Measurements from ENCODE around the gene PHF8. TPM values are rescaled to one million over a fixed set of nuclear protein-coding genes. Genes with fewer than 3 reads are reported as not detected.

PHF8 gene
- 10 to 100 TPM; 19.2 to 27.7 TPM for total RNA-seq

DNA sequence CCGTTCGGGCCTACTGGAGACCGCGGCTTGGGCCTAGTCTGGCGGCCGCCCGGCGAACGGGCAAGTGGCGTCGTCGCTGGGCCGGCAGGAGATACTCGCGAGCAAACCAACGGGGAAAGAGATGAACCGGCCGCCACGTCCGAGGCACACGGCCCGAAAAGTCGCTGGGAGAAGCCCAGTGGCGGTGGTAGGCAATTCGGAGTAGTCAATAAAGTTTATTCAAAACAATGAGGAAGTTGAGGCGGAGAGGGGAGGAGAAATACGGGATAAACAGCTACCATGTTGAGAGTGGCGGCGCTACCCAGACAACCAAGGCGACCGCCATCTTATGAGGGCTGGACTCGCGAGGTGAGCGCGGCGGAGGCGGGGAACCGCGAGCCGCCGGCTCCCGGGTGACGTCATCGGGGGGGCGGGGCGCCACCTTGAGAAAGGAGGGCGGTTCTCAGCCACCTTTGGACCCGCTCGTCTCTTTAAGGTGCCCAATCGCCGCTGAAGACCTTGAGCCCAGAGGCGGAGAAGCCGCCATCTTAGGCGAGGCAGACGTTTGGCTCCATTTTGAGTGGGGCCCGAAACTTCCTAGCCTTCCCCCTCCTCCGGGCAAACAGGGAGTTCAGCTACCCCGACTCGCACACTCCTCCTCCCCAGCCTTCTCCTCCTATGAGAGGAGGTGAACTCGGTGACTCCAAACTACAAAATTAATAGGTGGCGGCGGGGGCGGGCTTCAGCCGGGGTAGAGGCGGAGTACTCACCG, at the start of gene PHF8:
PHF8 (minus strand) TSS at position 348 of the 751 bp plus-strand sequence. CDS start 1,745 bp downstream, outside the sequence.
- Histone ChIP-seq H3K27me3 (no peaks in the 10 kb centered on the region), H3K27ac (peak within 1 kb of the TSS; percentile 84 to 96 (median 90)), H3K4me3 (peak within 1 kb of the TSS; percentile 39 to 52), H3K36me3 (replicated peaks in 1 of 2; ENCODE audit: insufficient read depth in 1 of 2, low read depth in 2 of 2) (no peaks in the 10 kb centered on the region), H3K4me1 (peaks cover 11% of the 10 kb centered on the region), H3K9me3 (no peaks in the 10 kb centered on the region)
- intact Hi-C loops (cut with DNase I), result no loop called here
- peak; percentile 96 to 97 (median 96) for DNase-seq
- peak in 2 of 3 donors; percentile 47 to 59 for TF ChIP-seq POLR2A (IDR thresholded peaks at IDR 0.05)
- TF ChIP-seq, protein P1, sequence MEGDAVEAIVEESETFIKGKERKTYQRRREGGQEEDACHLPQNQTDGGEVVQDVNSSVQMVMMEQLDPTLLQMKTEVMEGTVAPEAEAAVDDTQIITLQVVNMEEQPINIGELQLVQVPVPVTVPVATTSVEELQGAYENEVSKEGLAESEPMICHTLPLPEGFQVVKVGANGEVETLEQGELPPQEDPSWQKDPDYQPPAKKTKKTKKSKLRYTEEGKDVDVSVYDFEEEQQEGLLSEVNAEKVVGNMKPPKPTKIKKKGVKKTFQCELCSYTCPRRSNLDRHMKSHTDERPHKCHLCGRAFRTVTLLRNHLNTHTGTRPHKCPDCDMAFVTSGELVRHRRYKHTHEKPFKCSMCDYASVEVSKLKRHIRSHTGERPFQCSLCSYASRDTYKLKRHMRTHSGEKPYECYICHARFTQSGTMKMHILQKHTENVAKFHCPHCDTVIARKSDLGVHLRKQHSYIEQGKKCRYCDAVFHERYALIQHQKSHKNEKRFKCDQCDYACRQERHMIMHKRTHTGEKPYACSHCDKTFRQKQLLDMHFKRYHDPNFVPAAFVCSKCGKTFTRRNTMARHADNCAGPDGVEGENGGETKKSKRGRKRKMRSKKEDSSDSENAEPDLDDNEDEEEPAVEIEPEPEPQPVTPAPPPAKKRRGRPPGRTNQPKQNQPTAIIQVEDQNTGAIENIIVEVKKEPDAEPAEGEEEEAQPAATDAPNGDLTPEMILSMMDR (IDR thresholded peaks at IDR 0.05), result no peak
- ATAC-seq, result peak; percentile 91
- WGBS, 2 donors, result 0% methylated on average over 16 to 48 of the region's 66 CpGs

DNA sequence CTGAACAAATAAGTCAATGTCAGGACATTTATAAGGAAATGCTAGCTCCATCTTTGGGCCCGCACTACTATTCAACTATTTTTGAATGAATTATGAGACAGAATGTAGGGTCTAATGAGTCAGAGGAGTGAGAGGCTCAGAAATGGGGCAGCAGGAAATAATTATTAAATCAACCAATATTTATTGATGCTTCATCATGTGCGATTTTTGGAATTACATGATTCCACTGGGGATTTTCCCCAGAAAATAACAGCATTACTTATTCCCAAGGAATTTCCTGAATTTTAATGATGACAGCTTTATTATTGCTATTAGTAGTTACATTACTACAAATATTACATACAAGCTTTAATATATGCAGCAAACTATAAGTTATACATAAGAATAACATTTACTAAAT, 49.3 kb upstream of the PHF8 start:
- no peaks in the 10 kb centered on the region for H3K9me3 ChIP-seq
- H3K27me3 ChIP-seq, result no peaks in the 10 kb centered on the region
- WGBS, 2 donors, result 63 to 66% methylated on average over 2 of the region's 2 CpGs
- no peaks in the 10 kb centered on the region for H3K4me1 ChIP-seq
- H3K27ac ChIP-seq, result no peak overlapping the region
- TF ChIP-seq, protein P1 (IDR thresholded peaks at IDR 0.05), result no peak
- no peak for TF ChIP-seq POLR2A (IDR thresholded peaks at IDR 0.05)
- ATAC-seq (no peak), DNase-seq (no peak)
- intact Hi-C loops (cut with DNase I), result no loop called here
- H3K36me3 ChIP-seq (replicated peaks in 1 of 2; ENCODE audit: insufficient read depth in 1 of 2, low read depth in 2 of 2), result no peaks in the 10 kb centered on the region
- H3K4me3 ChIP-seq, result no peak overlapping the region

DNA sequence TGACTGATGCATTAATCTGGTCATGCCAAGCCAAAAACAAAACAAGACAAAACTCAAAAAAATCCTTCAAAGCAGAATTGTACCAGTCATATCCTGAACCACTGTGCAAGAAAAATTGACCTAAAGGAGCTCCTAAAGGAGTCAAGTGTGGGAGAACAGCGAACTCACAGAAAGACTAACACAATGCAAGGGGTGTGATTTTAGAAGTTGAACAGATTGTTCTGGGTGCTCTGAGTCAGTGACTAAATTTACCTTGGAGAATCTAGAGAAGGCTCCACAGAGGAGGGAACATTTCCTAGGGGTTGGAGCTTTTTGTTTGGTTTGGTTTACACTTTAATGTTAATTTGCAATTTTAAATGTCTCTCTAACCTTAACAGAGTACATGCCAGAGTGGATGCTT, 48.9 kb upstream of the PHF8 start:
- Histone ChIP-seq H3K36me3 (replicated peaks in 1 of 2; ENCODE audit: insufficient read depth in 1 of 2, low read depth in 2 of 2) (no peaks in the 10 kb centered on the region), H3K4me1 (no peaks in the 10 kb centered on the region), H3K9me3 (no peaks in the 10 kb centered on the region), H3K27ac (no peak overlapping the region), H3K4me3 (no peak overlapping the region), H3K27me3 (no peaks in the 10 kb centered on the region)
- DNase-seq (no peak), ATAC-seq (no peak)
- 40 to 86% methylated on average over 1 of the region's 1 CpG for WGBS, 2 donors
- intact Hi-C loops (cut with DNase I), result no loop called here
- TF ChIP-seq, protein P1 (IDR thresholded peaks at IDR 0.05), result no peak
- no peak for TF ChIP-seq POLR2A (IDR thresholded peaks at IDR 0.05)

DNA sequence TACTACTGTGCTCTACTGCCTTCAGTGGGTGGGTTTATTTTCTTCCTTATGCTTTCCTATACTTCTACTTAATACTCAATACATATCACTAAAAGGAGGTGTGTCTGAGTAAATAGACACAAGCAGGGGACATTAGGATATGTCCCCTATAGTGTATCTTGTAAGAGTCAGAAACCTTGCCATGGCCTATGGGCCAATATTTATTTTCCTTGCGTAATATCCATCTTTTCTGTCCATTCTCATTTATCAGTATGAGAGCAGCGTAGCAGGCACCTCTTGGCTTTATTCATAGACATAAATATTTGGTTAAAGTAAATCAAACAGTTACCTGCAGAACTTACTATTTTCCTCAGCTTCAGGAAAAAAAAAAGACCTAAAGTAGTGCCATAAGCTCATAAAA, 46.6 kb upstream of the PHF8 start:
- no peaks in the 10 kb centered on the region for H3K36me3 ChIP-seq (replicated peaks in 1 of 2; ENCODE audit: insufficient read depth in 1 of 2, low read depth in 2 of 2)
- H3K4me3 ChIP-seq, result no peak overlapping the region
- ATAC-seq (no peak), DNase-seq (no peak)
- H3K9me3 ChIP-seq, result no peaks in the 10 kb centered on the region
- H3K4me1 ChIP-seq, result no peaks in the 10 kb centered on the region
- intact Hi-C loops (cut with DNase I), result no loop called here
- H3K27ac ChIP-seq, result no peak overlapping the region
- TF ChIP-seq POLR2A (IDR thresholded peaks at IDR 0.05), result no peak
- TF ChIP-seq, protein P1 (IDR thresholded peaks at IDR 0.05), result no peak
- no peaks in the 10 kb centered on the region for H3K27me3 ChIP-seq
- 54 to 58% methylated on average over 2 of the region's 2 CpGs for WGBS, 2 donors

DNA sequence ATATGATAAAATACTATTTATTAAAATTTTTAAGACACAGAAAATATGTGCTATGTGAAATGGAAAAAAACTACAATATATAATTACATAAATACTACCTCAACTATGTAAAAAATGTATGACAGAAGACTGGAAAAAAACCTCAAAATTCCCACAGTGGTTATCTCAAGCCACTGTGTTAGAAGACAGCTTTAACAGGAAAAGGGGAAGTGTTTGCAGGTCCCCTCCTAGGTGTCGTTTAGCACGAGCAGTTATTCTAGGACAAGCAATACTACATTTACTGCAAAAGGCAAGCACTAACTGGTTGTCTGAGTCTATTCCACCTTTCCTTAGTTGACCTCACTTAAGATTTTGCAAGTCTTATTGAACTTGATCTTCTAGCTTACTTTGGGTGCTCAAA, 44.9 kb upstream of the PHF8 start:
- H3K9me3 ChIP-seq, result no peaks in the 10 kb centered on the region
- TF ChIP-seq, protein P1 (IDR thresholded peaks at IDR 0.05), result no peak
- no peak for TF ChIP-seq POLR2A (IDR thresholded peaks at IDR 0.05)
- no peaks in the 10 kb centered on the region for H3K27me3 ChIP-seq
- no peak for ATAC-seq
- intact Hi-C loops (cut with DNase I), result no loop called here
- DNase-seq, result no peak
- H3K4me1 ChIP-seq, result no peaks in the 10 kb centered on the region
- H3K36me3 ChIP-seq (replicated peaks in 1 of 2; ENCODE audit: insufficient read depth in 1 of 2, low read depth in 2 of 2), result no peaks in the 10 kb centered on the region
- H3K4me3 ChIP-seq, result no peak overlapping the region
- 61 to 92% methylated on average over 2 of the region's 2 CpGs for WGBS, 2 donors
- H3K27ac ChIP-seq, result no peak overlapping the region
